Activated CD8-positive, alpha-beta T cell treated with anti-CD3 and anti-CD28 coated beads for 36 hours (primary cell): ENCODE data around the gene NKIRAS2. TPM values are rescaled to one million over a fixed set of nuclear protein-coding genes. Genes with fewer than 3 reads are reported as not detected.
A peak's percentile ranks its signal among the peaks of the same experiment; 100 is the strongest.

Experiments used
- ATAC-seq: fragments of 200-7000 bp; cut with Tn5 transposase; one replicate; pipeline ENCODE4 v1.10.0; 2021; ENCODE audit warnings: mild to moderate bottlenecking, moderate library complexity
- CTCF ChIA-PET: fragments of 350-600 bp; sonication (Branson Sonifier 250); formaldehyde crosslinking; loops from one replicate; lab custom pipeline; 2021; ENCODE audit warnings: antibody characterized with exemption; lab: Charles Lee
- POLR2A ChIA-PET: fragments of 350-600 bp; sonication (Branson Sonifier 250); formaldehyde crosslinking; loops from one replicate; lab custom pipeline; 2021; ENCODE audit warnings: antibody characterized with exemption; lab: Charles Lee
- DNase-seq: peaks from one replicate; pipeline ENCODE4 v3.0.0-alpha.2; 2020
- H3K27ac Mint-ChIP-seq: one replicate; pipeline ENCODE4 v1.8.0; 2021; ENCODE audit warnings: mild to moderate bottlenecking, mixed read lengths
- H3K27me3 Mint-ChIP-seq: one replicate; pipeline ENCODE4 v1.8.0; 2021; ENCODE audit warnings: mixed read lengths
- H3K36me3 Mint-ChIP-seq: one replicate; pipeline ENCODE4 v1.8.0; 2021; ENCODE audit warnings: low read depth, mixed read lengths
- H3K4me1 Mint-ChIP-seq: one replicate; pipeline ENCODE4 v1.8.0; 2021; ENCODE audit warnings: low read depth, mixed read lengths
- H3K4me3 Mint-ChIP-seq: one replicate; pipeline ENCODE4 v1.8.0; 2021; ENCODE audit warnings: mild to moderate bottlenecking, moderate library complexity, mixed read lengths
- H3K9me3 Mint-ChIP-seq: one replicate; pipeline ENCODE4 v1.8.0; 2021; ENCODE audit warnings: mixed read lengths
- intact Hi-C: fragments of 100-400 bp; cut with micrococcal nuclease; formaldehyde crosslinking; loops from one replicate; pipeline ENCODE4 v1.10.0; 2022
- total RNA-seq, 2 experiments: library from RNA; stranded (reverse); gene quantifications; one replicate each; pipeline ENCODE4 v1.2.3, GENCODE V29; 2021
- TF ChIP-seq, protein P1 (sequence below): fragments of 200-600 bp; IDR thresholded peaks from one replicate; pipeline ENCODE4 v1.8.0; 2022; ENCODE audit warnings: antibody characterized with exemption, mild to moderate bottlenecking

The NKIRAS2 gene
- total RNA-seq, 2 experiments from 2014 or later: 13.8 to 15.0 TPM

DNA sequence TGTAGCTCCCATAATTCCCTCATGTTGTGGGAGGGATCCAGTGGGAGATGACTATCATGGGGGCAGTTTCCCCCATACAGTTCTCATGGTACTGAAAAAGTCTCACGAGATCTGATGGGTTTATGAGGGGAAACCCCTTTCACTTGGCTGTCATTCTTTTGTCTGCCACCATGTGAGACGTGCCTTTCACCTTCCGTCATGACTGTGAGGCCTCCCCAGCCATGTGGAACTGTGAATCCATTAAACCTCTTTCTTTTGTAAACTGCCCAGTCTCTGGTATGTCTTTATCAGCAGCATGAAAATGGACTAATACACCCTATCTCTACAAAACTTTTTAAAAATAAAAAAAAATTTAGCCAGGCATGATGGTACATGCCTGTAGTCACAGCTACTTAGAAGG lies 36.7 kb downstream of the NKIRAS2 start:
- TF ChIP-seq, protein P1, sequence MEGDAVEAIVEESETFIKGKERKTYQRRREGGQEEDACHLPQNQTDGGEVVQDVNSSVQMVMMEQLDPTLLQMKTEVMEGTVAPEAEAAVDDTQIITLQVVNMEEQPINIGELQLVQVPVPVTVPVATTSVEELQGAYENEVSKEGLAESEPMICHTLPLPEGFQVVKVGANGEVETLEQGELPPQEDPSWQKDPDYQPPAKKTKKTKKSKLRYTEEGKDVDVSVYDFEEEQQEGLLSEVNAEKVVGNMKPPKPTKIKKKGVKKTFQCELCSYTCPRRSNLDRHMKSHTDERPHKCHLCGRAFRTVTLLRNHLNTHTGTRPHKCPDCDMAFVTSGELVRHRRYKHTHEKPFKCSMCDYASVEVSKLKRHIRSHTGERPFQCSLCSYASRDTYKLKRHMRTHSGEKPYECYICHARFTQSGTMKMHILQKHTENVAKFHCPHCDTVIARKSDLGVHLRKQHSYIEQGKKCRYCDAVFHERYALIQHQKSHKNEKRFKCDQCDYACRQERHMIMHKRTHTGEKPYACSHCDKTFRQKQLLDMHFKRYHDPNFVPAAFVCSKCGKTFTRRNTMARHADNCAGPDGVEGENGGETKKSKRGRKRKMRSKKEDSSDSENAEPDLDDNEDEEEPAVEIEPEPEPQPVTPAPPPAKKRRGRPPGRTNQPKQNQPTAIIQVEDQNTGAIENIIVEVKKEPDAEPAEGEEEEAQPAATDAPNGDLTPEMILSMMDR: no peak
- CTCF ChIA-PET: interaction anchor here (0.9 to 5.6 kb wide), 3 partner anchors 10 to 125 kb away, joined by 3 to 30 read pairs (median 8); no protein-coding TSS in a partner anchor
- intact Hi-C loops: no loop called here
- POLR2A ChIA-PET: interaction anchor here (0.9 to 1.7 kb wide), 3 partner anchors 9 to 16 kb away, joined by 3 to 4 read pairs (median 3); no protein-coding TSS in a partner anchor
- no peak overlapping the region for H3K27ac Mint-ChIP-seq
- peaks cover 14% of the 10 kb centered on the region for H3K27me3 Mint-ChIP-seq
- no peaks in the 10 kb centered on the region for H3K9me3 Mint-ChIP-seq
- H3K36me3 Mint-ChIP-seq: no peaks in the 10 kb centered on the region
- no peak overlapping the region for H3K4me3 Mint-ChIP-seq
- no peak for ATAC-seq
- H3K4me1 Mint-ChIP-seq: peaks cover 4% of the 10 kb centered on the region
- peak; percentile 26 for DNase-seq

DNA sequence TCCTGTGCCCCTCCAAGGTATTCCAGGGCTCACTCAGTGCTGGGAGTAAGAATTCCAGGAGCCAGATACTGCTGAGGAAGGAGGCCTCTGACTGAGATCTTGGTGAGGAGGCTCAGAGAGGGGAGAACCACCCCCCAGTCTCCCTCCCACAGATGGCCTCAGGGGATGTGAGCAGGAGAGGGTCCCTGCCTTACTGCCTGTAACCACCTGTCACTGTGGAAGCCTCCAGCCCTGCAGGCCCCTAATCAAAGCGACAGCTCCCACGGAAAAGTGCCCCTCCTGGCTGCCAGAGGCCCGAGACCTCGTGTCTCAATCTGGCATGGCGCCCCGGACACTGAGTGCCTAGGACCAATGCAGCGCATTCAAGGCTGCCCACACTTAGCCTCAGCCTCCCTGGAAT lies 38.2 kb downstream of the NKIRAS2 start:
- no peak for DNase-seq
- TF ChIP-seq, protein P1: no peak
- ATAC-seq: no peak
- Mint-ChIP-seq H3K27me3 (peaks cover 8% of the 10 kb centered on the region), H3K4me3 (no peak overlapping the region), H3K36me3 (no peaks in the 10 kb centered on the region), H3K4me1 (peaks cover 5% of the 10 kb centered on the region), H3K27ac (no peak overlapping the region), H3K9me3 (no peaks in the 10 kb centered on the region)
- ChIA-PET CTCF (interaction anchor here (1.2 to 5.6 kb wide), 2 partner anchors 9 to 38 kb away, joined by 4 to 30 read pairs; partner anchors contain the start of gene NKIRAS2), POLR2A (no interaction called here)
- intact Hi-C loops: no loop called here

DNA sequence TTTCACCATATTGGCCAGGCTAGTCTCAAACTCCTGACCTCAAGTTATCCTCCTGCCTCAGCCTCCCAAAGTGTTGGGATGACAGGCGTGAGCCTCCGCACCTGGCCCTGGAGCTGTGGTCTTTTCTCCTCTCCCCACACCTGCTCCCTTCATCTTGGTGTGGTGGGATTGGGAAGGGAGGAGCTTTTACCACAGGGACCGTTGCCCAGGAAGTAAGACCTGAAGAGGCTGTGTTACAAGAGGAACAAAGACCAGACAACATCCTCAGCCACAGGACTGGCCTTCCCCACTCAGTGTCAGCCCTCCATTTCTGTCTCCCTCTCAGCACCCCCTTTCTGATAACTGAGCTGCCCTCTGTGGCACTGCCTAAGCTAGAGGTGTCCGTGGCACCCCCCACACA lies 39.9 kb downstream of the NKIRAS2 start:
- DNase-seq (no peak), ATAC-seq (no peak)
- ChIA-PET POLR2A (interaction anchor here (0.9 to 1.5 kb wide), 2 partner anchors 12 to 51 kb away, joined by 4 read pairs; no protein-coding TSS in a partner anchor), CTCF (interaction anchor here (1.1 to 1.4 kb wide), 2 partner anchors 40 to 97 kb away, joined by 3 to 6 read pairs; partner anchors contain the start of gene NKIRAS2)
- Mint-ChIP-seq H3K4me1 (peaks cover 17% of the 10 kb centered on the region), H3K27me3 (peaks cover 1% of the 10 kb centered on the region), H3K36me3 (no peaks in the 10 kb centered on the region), H3K27ac (no peak overlapping the region), H3K9me3 (no peaks in the 10 kb centered on the region), H3K4me3 (no peak overlapping the region)
- intact Hi-C loops: no loop called here
- TF ChIP-seq, protein P1: no peak

DNA sequence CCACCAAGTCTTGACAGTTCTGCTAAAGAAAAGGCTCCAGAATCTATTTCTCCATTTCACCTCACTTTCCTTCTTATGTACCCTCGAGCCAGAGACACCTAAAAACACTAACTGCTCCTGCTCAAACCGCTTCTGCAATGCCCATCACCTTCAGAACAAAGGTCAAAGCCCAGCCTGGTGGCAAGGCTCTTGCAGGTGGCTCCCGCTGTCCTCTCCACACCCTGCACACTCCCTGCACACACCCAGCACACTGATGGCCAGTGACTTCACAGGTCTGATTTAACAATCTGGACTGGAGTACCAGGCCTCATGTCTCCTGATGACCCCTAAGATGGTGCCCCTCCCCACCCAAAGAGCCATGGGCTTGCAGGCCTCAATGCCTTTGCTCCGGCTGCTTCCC lies 40.3 kb downstream of the NKIRAS2 start:
- Mint-ChIP-seq H3K27ac (no peak overlapping the region), H3K4me3 (no peak overlapping the region), H3K36me3 (no peaks in the 10 kb centered on the region), H3K9me3 (no peaks in the 10 kb centered on the region), H3K27me3 (no peaks in the 10 kb centered on the region), H3K4me1 (peaks cover 22% of the 10 kb centered on the region)
- ChIA-PET CTCF (interaction anchor here (0.6 to 1.4 kb wide), 3 partner anchors 40 to 273 kb away, joined by 3 to 6 read pairs (median 3); partner anchors contain the start of gene NKIRAS2), POLR2A (no interaction called here)
- no peak for ATAC-seq
- TF ChIP-seq, protein P1: no peak
- intact Hi-C loops: no loop called here
- DNase-seq: no peak

DNA sequence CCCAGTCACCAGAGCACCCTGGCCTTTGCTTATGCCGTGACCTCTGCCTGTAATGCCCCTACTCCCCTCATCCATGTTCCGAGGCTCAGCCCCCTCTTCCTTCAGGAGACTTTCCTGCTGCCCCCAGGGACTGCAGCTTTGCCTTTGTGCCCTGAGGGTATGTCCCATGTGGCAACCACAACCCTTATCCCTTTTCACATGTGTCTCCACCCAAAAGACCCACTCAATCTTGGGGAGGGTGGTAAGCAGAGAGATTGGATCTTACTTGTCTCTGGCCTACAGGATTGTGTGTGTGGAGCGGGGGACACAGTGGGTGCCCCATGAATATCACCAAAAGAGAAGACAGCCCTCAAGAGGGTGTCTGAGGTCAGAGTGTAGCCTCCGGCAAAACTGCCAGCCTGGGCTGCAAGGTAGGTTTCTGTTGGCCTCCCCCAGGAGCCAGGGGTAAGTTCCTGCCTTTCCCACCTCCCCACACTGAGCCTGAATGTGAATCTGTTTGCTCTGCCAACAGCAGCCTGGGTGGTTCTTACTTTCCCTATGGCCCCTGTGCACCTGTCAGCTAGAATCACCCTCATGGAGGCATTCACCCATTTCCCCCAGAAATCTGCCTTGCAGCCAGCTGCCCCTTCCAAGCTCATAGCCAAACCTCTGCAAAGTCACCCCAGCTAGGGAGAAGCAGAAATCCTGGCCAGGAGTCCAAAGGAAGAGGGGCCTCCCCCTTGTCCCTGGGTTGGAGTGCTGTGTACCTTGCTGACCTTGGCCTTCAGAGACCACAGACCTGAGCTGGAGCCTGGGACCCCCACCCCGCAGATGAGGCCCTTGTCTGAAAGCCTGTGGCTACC lies 42.0 kb downstream of the NKIRAS2 start:
- CTCF ChIA-PET: interaction anchor here (1.3 kb wide), 1 partner anchor 11 kb away, joined by 4 read pairs; no protein-coding TSS in a partner anchor
- DNase-seq: no peak
- intact Hi-C loops: no loop called here

More for the DNA sequence above, 42.0 kb downstream of the NKIRAS2 start:
- Mint-ChIP-seq H3K4me1 (peaks cover 19% of the 10 kb centered on the region), H3K27ac (no peak overlapping the region), H3K4me3 (no peak overlapping the region), H3K36me3 (no peaks in the 10 kb centered on the region), H3K27me3 (no peaks in the 10 kb centered on the region), H3K9me3 (no peaks in the 10 kb centered on the region)
- TF ChIP-seq, protein P1: no peak
- no peak for ATAC-seq
- POLR2A ChIA-PET: no interaction called here
